Fibroblast of skin of abdomen (primary cell): ENCODE data around the gene GPR25. TPM values are rescaled to one million over a fixed set of nuclear protein-coding genes. Genes with fewer than 3 reads are reported as not detected.
A peak's percentile ranks its signal among the peaks of the same experiment; 100 is the strongest.

Source experiments
- DNase-seq: peaks from one replicate; pipeline ENCODE4 v3.0.0-alpha.2; 2013
- polyA plus RNA-seq, 2 experiments: library from polyadenylated mRNA; unstranded; fragments of 120-200 nt; gene quantifications; one replicate each; pipeline ENCODE4 v1.2.1, GENCODE V29; 2013; ENCODE audit not compliant: insufficient read length in 2 of 2

GPR25 gene, protein sequence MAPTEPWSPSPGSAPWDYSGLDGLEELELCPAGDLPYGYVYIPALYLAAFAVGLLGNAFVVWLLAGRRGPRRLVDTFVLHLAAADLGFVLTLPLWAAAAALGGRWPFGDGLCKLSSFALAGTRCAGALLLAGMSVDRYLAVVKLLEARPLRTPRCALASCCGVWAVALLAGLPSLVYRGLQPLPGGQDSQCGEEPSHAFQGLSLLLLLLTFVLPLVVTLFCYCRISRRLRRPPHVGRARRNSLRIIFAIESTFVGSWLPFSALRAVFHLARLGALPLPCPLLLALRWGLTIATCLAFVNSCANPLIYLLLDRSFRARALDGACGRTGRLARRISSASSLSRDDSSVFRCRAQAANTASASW
- polyA plus RNA-seq (2013, experiment 1 of 2; ENCODE audit: insufficient read length), result not detected
- polyA plus RNA-seq (2013, experiment 2 of 2; ENCODE audit: insufficient read length), result not detected

DNA sequence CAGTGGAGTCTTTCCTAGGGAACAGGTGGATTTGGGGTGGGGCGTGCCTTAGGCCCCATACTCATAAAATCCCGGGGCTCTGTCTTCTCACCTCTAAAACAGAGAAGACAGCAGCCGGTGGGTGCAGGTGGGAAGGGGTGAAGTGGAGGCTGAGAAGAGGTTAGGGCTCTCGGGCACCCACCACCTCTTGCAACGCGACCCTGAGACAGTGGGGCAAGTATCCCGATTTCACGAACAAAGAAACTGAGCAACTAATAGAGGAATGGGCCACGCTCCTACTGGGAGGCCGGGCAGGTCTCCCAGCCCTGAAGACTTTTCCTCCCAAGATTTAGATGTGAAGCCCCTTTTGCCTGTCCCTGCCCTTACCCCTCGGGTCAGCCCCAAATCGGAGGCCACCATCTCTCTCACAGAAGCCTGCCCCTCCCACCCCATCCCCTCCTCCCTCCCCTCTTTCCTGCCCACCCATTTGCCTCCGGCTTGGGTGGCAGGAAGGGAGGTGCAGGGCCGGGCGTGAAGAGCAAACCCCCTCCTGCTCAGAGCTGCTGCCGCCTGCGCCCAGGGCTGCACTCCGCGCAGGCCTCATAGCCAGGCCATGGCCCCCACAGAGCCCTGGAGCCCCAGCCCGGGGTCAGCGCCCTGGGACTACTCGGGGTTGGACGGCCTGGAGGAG is at the start of gene GPR25:
TSS of gene GPR25 (plus strand) at position 536 of the 670 bp plus-strand sequence. CDS start at position 593, 57 bp downstream.
- no peak for DNase-seq

DNA sequence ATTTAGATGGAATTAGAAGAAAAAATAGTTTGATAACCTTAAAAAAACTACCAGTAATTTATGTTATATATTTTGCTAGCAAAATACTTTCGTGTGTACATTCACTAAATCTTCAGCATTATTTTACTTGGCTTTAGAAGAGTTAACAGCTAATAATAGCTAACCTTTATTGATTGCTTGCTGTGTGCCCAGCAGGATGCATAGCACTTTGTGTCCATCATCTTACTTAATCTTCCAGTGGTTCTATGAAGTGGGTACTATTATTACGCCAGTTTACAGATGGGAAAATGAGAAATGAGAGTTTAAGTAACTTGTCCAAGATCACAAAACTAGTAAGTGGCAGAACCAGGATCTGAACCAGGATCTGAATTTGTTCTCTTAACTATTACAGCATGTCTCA is 41.7 kb upstream of the GPR25 start:
- no peak for DNase-seq

DNA sequence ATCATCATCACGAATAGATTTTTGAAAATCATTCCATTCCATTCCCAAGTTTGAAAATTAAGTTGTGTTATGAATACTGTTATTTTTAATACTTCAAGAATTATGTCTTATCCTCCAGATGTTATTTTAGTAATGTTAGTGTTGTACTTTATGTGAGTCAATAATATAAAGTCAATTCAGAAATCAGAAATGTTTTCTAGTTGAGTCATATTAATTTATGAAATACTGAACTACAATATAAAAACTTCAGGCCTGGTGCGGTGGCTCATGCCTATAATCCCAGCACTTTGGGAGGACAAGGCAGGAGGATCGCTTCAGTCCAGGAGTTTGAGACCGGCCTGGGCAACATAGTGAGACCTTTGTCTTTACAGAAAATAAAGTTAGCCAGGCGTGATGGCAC is 38.4 kb upstream of the GPR25 start:
- no peak for DNase-seq

DNA sequence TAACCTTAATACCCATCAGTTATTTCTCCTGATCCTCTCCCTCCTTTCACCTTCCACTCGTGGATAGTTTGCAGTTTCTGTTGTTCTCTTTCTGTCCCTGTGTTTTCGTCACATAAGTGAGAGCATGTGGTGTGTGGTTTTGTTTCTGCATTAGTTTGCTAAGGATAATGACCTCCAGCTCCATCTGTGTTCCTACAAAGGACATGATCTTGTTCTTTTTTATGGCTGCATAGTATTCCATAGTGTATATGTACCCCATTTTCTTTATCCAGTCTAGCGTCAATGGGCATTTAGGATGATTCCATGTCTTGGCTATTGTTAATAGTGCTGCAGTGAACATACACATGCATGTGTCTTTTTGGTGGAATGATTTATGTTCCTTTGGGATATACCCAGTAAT is 36.6 kb upstream of the GPR25 start:
- no peak for DNase-seq

DNA sequence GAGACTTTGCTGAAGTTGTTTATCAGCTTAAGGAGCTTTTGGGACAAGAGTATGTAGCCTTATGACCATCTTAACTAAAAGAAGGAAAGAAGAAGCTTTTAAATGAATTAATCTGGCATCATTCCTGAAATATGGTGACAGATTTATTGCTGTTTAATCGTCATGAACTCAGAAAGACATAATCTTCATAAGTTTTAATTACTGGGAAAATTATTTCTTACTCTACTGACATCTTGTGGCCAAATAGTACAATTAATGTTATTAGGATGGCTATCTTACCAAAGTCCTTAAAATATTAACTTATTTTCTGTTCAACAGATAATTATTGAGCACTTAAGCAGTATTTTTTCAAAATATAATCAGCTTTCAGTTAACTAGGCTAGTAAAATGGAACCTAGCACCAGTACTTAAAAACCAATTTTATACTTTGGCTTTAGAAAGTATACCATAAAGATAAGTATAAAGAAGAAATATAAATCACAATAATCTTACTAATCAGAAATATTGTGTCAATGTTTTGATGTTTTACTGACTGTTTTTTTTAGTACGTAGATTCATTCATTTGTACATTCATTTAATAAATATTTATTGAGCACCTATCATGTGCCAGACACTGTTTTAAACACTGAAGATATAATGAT is 34.7 kb upstream of the GPR25 start:
- DNase-seq, result peak; percentile 59

DNA sequence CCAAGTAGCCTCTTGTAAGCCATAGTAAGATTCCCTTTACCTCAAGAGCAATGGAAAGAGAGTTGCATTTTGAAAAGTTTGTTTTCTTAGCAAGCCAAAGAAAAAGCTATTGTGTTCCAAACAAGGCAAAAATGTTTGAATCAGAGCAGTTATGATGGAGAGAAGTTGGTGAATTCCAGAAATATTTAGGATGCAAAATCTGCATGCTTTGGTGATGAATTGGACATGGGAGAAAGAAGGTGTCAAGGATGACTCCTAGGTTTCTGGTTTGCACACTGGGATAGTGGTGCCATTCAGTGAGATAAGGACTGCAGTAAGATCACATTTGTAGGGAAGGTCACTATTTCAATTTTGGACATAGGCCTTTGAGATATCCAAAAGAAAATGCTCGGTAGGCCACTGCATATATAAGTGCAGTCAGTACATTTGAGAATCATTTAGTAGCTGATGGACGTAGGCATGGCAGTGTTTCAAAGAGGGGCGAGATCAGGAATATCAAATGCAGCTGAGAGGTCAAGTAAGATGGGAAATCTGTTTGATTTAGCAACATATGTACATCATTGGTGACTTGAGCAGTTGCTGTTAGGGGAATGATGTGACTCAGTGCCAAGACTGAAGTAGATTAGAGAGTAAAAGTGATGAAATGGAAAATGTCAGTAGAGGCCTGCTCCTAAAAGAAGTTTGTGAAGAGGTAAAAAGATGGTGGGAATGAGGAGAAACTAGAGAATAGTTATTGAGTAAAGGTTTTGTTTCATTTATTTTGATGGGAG is 33.9 kb upstream of the GPR25 start:
- peak; percentile 69 for DNase-seq

DNA sequence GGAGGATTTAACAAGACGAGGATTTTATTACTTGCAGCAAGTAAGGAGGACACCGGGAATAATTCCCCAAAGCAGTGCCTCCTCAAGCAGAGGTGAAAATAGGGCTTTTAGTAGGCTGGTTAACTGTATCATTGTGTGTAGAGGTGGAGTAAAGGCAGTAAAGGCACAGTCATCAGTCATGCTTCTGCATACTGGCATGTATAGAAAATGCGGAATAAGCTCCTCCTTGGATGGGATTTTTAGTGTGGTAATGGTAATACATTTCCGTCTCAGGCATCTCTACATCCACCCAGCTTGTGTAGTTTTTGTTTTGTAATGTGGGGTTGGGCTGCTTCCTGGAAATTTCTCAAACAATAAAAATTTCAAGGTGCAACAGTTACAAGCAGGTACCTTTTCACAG is 27.4 kb upstream of the GPR25 start:
- no peak for DNase-seq

DNA sequence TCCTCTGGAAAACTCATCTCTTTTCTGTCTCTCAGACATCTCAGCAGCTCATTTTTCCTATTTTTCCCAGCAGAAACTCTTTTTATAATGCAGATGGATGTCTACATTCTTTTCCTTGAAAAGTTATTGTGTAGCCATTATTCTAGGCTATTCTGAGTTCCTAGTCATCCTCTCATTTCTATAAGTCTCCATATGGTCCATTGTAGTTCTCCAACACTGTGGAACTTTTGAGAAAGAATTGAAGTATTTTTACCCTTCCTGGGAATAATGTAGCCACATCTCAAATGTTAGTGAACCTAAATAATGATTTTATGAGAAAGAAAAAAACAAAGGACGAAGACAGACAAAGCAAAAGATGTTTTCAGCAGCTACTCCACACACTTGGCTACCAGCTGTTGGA is 26.4 kb upstream of the GPR25 start:
- no peak for DNase-seq

DNA sequence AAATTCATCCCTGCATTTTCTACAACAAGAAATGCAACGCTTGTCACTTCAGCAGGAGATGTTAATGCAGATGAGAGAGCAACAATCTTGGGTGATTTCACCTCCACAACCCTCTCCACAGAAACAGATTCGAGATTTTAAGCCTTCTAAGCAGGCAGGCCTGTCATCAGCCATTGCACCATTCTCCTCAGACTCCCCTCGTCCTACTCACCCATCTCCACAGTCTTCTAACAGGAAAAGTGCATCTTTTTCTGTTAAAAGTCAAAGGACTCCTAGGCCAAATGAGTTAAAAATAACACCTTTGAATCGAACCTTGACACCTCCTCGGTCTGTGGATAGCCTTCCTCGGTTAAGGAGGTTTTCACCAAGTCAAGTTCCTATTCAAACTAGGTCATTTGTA is 23.4 kb upstream of the GPR25 start:
- no peak for DNase-seq

DNA sequence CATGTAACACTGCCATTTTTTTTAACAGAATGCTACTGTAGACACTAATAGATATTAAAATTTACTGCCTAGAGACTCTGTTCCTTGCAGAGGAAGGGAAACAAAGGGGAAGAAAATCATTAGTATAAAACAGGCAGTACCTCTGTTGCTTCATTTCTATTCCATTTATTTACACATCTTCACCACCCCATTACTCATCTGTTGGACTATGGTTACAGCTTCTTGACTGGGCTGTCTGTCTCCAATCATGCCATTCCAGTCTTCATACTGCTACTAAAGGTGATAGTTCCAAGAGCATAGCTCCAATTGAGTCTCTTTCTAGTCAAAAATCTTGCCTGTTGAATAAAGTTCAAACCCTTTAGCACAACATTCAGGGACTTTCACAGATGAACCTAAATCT is 22.2 kb upstream of the GPR25 start:
- DNase-seq, result no peak

DNA sequence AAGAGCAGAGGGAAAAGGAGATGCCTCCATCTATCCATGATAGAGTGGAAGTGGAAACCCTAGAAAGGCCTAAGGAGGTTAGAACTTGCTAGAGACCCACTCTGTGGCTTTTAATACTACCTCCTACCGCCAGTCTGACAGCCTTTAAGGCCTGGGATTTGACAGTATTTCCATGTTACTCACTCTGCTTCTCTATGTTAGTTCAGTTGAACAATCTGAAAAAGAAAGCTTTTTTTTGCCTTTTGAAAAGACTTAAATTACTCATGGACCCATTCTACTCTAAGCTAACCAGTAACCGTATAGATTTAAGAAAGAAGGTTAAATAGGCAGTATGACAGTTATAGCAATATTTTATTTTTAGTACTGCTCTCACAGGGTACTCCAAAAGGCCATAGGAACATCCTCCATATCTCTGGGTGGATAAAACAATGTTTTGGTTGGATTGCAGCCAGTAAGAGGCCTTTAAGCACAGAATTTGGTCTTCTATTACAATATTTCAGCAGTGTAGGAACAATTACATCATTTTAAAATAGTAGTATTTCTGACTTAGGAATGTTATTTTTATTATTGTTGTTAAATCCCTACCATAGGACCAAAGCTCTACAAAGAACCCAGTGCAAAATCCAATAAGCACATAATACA is 15.9 kb upstream of the GPR25 start:
- DNase-seq, result peak; percentile 69

DNA sequence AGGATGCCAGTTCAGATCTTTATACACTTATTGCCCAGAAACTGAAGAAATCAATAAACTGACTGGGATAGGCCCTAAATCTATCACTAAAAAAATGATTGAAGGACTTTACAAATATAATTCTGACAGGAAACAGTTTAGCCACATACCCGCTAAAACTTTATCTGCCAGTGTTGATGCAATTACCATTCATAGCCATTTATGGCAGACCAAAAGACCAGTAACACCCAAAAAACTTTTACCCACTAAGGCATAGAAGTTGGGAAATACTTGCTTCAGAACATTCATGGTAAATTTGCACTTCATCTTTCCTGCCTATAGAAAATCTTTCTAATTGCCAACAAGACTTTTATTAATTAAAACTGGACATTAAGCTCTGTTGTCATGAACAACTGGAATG is 15.0 kb upstream of the GPR25 start:
- DNase-seq, result no peak

DNA sequence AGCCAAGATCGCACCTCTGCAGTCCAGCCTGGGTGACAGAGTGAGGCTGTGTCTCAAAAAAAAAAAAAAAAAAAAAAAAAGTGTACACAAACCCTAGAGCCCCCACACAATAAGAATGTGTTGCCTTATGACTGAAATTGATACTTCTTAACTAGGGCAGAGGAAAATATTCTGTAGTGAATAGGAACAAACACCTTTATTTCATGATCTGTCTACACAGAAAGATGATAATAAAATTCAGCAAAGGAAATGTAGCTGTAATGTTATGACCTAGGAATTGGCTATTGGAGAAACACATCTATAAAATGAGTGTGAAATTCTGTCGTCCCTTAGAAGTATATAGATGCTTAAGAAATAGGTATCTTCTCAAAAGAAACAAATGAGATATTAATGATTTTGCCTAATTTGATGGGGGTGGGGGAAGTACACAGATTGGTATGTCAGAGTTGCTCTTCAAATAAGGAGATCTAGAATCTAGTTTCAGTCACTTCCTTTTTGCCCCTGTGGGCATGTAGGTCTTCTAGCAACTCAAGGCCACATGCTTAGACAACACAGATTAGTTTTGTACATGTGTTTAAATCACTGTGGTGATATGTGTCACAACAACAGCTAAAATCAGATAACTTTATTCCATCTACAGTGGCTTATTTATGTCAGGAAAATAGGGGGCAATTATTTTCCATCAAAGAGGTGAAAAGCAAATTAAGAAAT is 10.7 kb upstream of the GPR25 start:
- no peak for DNase-seq

DNA sequence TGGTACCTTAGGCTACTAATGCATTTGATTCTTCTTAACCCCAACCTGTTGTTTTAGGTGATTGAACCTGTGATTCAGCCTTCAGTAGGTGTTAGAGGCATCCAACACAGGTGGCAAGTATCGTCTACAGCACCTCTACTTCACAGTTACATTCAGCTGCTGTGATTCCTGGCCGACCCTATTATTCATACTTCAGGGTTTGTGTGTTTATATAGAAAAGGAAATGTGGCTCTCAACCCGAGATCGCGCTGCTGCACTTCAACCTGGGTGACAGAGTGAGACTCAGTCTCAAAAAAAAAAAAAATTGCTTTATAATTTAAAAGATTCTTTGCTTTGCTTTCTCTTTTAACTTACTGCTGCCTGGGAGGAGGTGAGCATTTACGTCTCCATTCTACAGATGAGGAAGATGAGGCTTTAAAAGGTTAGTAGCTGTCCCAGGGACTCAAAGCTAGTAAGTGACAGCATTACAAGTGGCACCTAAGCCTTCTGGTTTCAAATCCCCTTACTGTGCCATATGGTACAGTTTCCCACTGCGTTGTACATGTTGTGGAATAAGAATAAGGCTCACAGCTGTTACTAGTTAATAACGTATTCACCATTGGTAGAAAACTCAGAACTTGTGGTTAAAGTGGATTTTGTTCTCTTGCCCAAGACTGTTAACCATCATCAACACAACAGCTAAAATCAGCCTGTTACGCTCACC is 9.9 kb upstream of the GPR25 start:
- no peak for DNase-seq

DNA sequence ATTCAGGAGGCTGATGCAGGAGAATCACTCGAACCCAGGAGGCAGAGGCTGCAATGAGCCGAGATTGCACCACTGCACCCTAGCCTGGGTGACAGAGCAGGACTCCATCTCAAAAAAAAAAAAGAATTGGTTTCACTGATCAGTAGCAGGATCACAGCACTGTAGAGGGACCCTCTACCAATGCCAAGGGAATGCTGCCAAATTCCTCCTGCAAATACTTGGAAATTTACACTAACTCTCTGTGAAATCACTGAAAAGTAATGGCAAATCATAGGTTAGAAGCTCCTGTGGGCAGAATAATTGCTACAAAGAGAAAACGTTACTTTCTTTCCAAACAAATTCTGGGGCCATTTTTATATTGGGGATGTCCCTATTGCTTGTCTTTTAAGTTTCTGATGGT is 6.7 kb upstream of the GPR25 start:
- peak; percentile 11 for DNase-seq

DNA sequence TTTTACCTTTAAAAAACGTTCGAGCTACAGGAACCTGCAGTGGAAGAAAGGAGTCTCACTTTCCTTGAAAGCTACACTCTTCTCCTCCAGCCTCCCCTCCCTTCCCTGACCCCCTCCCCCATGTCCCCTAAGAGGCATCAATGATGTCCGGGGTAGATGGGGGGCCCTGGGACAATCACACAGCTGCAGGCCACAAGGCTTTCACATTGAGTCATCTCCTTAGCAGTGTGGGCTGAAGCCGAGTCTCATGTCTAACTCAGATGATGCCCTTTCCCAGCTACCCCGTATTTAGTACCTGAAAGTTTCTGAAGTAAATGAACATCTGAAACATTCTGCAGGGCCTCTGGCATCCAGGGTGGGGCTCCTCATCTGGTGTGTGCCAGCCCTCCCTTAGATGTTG is 6.3 kb upstream of the GPR25 start:
- no peak for DNase-seq

DNA sequence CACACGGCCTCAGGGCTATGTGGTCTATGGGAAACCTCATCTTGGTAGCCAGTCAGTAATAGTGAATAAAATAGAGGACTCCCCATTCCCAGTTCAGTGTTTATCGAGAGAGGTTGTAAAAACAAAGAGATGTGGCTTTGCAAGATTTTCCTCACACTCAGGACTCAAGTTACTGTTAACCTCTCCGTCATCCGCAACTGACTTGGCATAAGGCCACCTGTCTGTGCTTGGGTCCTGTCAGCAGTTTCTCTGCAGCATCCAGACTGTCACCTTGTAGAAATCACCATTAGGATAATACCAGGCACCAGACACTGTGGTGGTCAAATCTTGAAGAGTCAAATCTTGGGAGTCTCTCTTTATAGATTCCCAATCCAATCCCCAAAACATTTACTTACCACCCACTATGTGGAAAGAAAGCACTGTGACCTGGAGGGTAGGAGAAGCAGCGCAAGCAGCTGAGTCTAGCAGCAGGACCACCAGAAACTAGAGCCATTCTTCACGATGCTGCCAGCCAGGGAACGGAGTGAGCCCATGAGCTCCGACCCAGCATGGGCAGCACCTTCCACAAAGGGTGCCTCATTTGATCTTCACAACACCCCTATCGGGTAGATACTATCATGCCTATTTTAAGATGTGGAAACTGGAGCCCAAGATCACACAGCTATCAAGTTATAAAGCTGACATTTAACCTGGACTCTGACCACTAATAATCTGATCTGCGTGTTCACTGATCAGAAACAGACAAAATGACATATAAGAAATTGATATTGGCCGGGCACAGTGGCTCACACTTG is 5.6 kb upstream of the GPR25 start:
- no peak for DNase-seq

DNA sequence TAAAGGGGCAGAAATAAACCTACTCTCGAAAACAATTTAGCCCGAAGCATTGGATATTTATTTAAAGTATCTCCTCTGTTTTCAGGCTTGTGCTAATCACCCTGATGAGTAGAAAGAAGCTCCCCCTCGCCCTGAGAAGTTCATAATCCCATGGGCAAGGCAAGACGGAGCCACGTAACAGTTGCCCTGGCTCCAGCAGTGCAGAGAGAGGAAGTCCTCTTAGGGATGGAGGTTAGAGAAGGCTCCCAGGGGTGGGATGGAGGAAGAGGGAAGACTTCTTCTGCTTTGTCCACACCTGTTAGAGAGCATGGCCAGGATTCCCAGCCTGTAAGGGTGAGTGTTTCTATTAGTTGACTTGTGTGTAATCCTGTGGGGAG is 3.4 kb upstream of the GPR25 start:
- DNase-seq, result no peak

DNA sequence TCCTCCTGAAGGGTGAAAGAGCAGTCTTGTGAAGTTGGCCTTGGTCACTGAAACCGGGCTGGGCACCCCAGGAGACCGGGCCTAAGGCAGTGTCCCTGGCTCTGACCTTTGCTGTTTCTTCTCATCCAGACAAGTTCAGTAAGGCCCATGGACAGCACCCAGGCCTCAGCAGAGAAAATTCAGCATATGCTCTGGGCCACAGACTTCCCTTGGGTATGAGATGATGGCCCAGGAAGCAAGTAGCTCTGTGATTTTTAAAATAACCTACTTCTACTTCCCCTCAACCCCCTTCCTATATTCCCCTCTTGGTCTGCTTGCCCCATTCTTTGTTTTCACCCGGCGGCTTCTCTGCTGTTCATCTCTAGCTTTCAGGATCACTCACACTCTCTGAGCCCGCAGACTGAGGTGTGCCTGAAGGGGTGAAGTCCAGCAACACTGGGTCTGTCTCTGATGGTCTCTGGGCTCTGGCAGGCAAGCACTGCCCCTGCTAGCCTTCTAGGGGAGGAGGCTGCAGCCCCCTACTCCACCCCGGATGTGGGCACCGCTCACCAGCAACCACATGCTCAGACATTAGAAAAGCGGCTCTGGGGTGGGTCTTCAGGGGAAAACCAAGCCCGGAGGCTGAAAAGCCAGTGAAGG is 2.9 kb upstream of the GPR25 start:
- no peak for DNase-seq
